Sigmoid colon (tissue), 7 donors: ENCODE data around the gene ANGEL2. TPM values are rescaled to one million over a fixed set of nuclear protein-coding genes. Genes with fewer than 3 reads are reported as not detected.

Experiments
- DNase-seq: peaks from one replicate; pipeline ENCODE4 v3.0.0-alpha.2; 2019
- H3K27ac ChIP-seq, 4 donors: fragments of 200-600 bp; sonication (generic); one replicate each; pipeline ENCODE4 v1.5.1; 2016 to 2019; ENCODE audit warnings: mild to moderate bottlenecking in 1 of 4
- H3K27me3 ChIP-seq, 3 donors: fragments of 200-600 bp; sonication (generic); one replicate each; pipeline ENCODE4 v1.5.1; 2019; ENCODE audit warnings: mild to moderate bottlenecking in 1 of 3
- H3K36me3 ChIP-seq, 4 donors: fragments of 200-600 bp; sonication (generic); one replicate each; pipeline ENCODE4 v1.5.1; 2016 to 2019
- H3K4me1 ChIP-seq, 4 donors: fragments of 200-600 bp; sonication (generic); one replicate each; pipeline ENCODE4 v1.5.1; 2017 to 2019
- H3K4me3 ChIP-seq, 4 donors: fragments of 200-600 bp; sonication (generic); one replicate each; pipeline ENCODE4 v1.5.1; 2017 to 2019; ENCODE audit warnings: mild to moderate bottlenecking in 2 of 4, moderate library complexity in 1 of 4
- H3K9me3 ChIP-seq, 4 donors: fragments of 200-600 bp in 3 of 4; sonication (generic) in 3 of 4; one replicate each; pipeline versions ENCODE4 v1.5.1 to v1.6.1; 2013 to 2019
- EP300 ChIP-seq, 4 donors: sonication (generic); formaldehyde crosslinking; IDR thresholded peaks; one replicate each; pipeline ENCODE4 v1.6.1; 2017; ENCODE audit warnings: antibody characterized with exemption in 4 of 4
- POLR2A ChIP-seq, 2 donors: fragments of 450-650 bp; IDR thresholded peaks; one replicate each; pipeline ENCODE4 v1.6.1; 2016; ENCODE audit warnings: antibody characterized with exemption in 2 of 2, mild to moderate bottlenecking in 2 of 2, moderate library complexity in 2 of 2
- POLR2AphosphoS5 ChIP-seq, 4 donors: sonication (generic); formaldehyde crosslinking; IDR thresholded peaks; one replicate each; pipeline ENCODE4 v1.6.1; 2017; ENCODE audit warnings: antibody characterized with exemption in 4 of 4
- WGBS, 2 donors: extraction: QIAGEN DNeasy Blood & Tissue Kit; methylation state at CpG; one replicate each; pipeline ENCODE4 v1.1.7; 2013; 5-methylcytosine and 5-hydroxymethylcytosine counted together
- intact Hi-C: fragments of 100-400 bp; cut with DNase I; formaldehyde crosslinking; loops from one replicate; pipeline ENCODE4 v1.15.1; 2023
- polyA plus RNA-seq, 3 donors: library from polyadenylated mRNA; stranded (reverse); fragments of 200-250 nt; gene quantifications; one replicate each; pipeline ENCODE4 v1.2.3, GENCODE V29; 2013
- total RNA-seq, 4 donors: library from RNA; depleted of rRNA; stranded (reverse); fragments of >200 nt; gene quantifications; one replicate each; pipeline ENCODE4 v1.1.0, GENCODE V29; 2016
- TF ChIP-seq, protein P1 (sequence below), 4 experiments: fragments of 450-650 bp in 3 of 4; fragments of 200-600 bp in 1 of 4; IDR thresholded peaks; one replicate each; pipeline ENCODE4 v1.5.1; 2016 to 2019; ENCODE audit warnings: antibody characterized with exemption in 4 of 4, mild to moderate bottlenecking in 3 of 4, moderate library complexity in 2 of 4
- donor health status: healthy with polysubstance abuse.
- donor health status: Bipolar disorder and iron deficiency.
- donor health status: healthy.

The ANGEL2 gene
- total and polyA plus RNA-seq, 7 donors: 10.8 to 57.8 (median 37.9) TPM

DNA sequence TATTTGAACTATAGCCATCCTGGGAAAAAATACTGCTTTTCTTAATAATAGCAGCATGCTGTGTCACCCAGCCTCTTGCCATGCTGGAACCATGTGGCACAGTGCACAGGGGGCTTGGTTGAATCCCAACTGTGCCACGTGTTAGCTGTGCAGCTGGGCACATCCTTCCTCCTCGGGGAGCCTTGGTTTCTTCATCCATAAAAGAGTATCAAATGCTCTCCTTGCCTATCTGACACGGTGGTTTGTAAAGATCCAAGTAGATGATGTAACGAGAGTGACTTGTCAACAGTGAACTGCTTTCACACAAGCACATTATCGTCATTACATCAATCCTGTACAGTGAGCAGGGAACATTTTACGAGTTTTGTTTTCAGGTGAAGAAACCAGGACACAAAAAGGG lies 41.0 kb downstream of the ANGEL2 start:
- 82 to 83% methylated on average over 6 of the region's 6 CpGs for WGBS, 2 donors
- TF ChIP-seq POLR2A (IDR thresholded peaks at IDR 0.05) (no peak), EP300 (IDR thresholded peaks at IDR 0.05) (no peak), POLR2AphosphoS5 (IDR thresholded peaks at IDR 0.05) (no peak)
- TF ChIP-seq, protein P1, sequence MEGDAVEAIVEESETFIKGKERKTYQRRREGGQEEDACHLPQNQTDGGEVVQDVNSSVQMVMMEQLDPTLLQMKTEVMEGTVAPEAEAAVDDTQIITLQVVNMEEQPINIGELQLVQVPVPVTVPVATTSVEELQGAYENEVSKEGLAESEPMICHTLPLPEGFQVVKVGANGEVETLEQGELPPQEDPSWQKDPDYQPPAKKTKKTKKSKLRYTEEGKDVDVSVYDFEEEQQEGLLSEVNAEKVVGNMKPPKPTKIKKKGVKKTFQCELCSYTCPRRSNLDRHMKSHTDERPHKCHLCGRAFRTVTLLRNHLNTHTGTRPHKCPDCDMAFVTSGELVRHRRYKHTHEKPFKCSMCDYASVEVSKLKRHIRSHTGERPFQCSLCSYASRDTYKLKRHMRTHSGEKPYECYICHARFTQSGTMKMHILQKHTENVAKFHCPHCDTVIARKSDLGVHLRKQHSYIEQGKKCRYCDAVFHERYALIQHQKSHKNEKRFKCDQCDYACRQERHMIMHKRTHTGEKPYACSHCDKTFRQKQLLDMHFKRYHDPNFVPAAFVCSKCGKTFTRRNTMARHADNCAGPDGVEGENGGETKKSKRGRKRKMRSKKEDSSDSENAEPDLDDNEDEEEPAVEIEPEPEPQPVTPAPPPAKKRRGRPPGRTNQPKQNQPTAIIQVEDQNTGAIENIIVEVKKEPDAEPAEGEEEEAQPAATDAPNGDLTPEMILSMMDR (IDR thresholded peaks at IDR 0.05): no peak
- peak; percentile 9 for DNase-seq
- intact Hi-C loops: no loop called here
- no peak overlapping the region for H3K27ac ChIP-seq
- H3K4me3 ChIP-seq: no peak overlapping the region
- no peaks in the 10 kb centered on the region for H3K9me3 ChIP-seq
- H3K4me1 ChIP-seq: no peaks in the 10 kb centered on the region
- no peaks in the 10 kb centered on the region for H3K36me3 ChIP-seq
- no peaks in the 10 kb centered on the region for H3K27me3 ChIP-seq

DNA sequence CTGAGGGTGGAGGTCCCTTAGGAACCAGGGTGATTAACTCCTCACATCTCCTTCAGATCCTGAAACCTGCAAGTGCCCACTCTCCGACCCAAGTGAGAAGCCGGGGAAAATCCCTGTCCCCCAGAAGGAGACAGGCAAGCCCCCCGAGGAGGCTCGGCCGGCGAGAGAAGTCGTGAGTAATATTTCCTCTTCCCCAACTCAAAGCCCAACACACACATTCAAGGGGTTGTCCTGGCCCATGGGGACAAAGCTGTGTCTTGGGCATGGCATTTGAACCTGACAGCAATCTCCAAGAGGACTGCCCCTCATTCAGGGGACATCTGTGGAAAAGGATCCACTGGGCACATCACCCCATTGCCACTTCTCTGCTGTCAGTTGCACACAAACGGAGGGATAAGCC lies 41.8 kb downstream of the ANGEL2 start:
- H3K27ac ChIP-seq: no peak overlapping the region
- intact Hi-C loops: no loop called here

DNA sequence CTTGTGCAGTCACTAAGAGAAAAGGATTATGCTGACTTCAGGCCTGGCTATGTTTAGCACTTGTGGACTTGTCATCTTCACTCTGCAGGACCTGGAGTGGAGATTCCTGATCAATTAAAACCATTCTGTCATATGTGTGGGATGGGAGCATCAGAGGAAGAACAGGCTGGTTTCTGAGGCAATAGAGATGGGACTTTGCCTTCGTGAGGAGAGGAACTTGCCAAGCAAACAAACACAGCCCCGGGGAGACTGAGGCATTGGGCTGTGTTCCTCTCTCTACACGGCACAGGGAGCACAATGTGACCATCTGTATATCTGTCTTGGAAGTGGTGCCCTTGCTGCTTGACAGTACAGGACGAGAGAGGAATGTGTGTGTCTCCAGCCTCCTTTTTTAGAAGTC lies 42.2 kb downstream of the ANGEL2 start:
- TF ChIP-seq EP300 (IDR thresholded peaks at IDR 0.05) (no peak), POLR2A (IDR thresholded peaks at IDR 0.05) (no peak), POLR2AphosphoS5 (IDR thresholded peaks at IDR 0.05) (no peak)
- TF ChIP-seq, protein P1 (IDR thresholded peaks at IDR 0.05): no peak
- WGBS, 2 donors: 85 to 91% methylated on average over 4 of the region's 4 CpGs
- H3K4me1 ChIP-seq: no peaks in the 10 kb centered on the region
- intact Hi-C loops: no loop called here
- H3K27me3 ChIP-seq: no peaks in the 10 kb centered on the region
- no peak overlapping the region for H3K27ac ChIP-seq
- no peaks in the 10 kb centered on the region for H3K9me3 ChIP-seq
- H3K36me3 ChIP-seq: no peaks in the 10 kb centered on the region
- peak; percentile 7 for DNase-seq
- H3K4me3 ChIP-seq: no peak overlapping the region

More for the DNA sequence above, 41.8 kb downstream of the ANGEL2 start:
- 92 to 96% methylated on average over 8 of the region's 8 CpGs for WGBS, 2 donors
- Histone ChIP-seq H3K27me3 (no peaks in the 10 kb centered on the region), H3K4me3 (no peak overlapping the region), H3K36me3 (no peaks in the 10 kb centered on the region), H3K9me3 (no peaks in the 10 kb centered on the region), H3K4me1 (no peaks in the 10 kb centered on the region)
- DNase-seq: peak; percentile 17
- no peak for TF ChIP-seq EP300 (IDR thresholded peaks at IDR 0.05)
- TF ChIP-seq POLR2AphosphoS5 (IDR thresholded peaks at IDR 0.05): no peak
- TF ChIP-seq POLR2A (IDR thresholded peaks at IDR 0.05): no peak
- TF ChIP-seq, protein P1 (IDR thresholded peaks at IDR 0.05): no peak

DNA sequence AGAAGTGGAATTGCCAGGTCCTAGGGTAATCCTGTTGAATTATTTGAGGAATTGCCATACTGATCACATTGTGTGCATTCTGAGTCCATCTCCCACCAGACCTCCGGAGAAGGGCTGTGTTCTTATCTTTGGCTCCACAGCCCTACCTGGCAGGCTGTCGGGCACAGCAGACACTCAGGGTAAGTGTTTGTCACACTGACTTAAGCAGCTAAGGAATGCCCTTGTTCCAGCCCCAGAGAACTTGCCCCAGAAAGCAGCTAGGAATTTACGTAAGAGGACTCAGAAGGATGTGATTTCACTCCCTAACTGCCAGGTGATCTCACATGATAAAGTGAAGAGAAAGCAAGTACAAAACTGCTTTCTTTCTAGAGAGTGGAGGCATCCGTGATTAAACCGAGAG lies 44.4 kb downstream of the ANGEL2 start:
- Histone ChIP-seq H3K4me1 (no peaks in the 10 kb centered on the region), H3K36me3 (no peaks in the 10 kb centered on the region), H3K4me3 (no peak overlapping the region), H3K27me3 (no peaks in the 10 kb centered on the region), H3K27ac (no peak overlapping the region), H3K9me3 (no peaks in the 10 kb centered on the region)
- peak; percentile 11 for DNase-seq
- WGBS, 2 donors: 95 to 96% methylated on average over 5 of the region's 5 CpGs
- intact Hi-C loops: no loop called here
- TF ChIP-seq POLR2A (IDR thresholded peaks at IDR 0.05) (no peak), EP300 (IDR thresholded peaks at IDR 0.05) (no peak), POLR2AphosphoS5 (IDR thresholded peaks at IDR 0.05) (no peak)
- TF ChIP-seq, protein P1 (IDR thresholded peaks at IDR 0.05): no peak

DNA sequence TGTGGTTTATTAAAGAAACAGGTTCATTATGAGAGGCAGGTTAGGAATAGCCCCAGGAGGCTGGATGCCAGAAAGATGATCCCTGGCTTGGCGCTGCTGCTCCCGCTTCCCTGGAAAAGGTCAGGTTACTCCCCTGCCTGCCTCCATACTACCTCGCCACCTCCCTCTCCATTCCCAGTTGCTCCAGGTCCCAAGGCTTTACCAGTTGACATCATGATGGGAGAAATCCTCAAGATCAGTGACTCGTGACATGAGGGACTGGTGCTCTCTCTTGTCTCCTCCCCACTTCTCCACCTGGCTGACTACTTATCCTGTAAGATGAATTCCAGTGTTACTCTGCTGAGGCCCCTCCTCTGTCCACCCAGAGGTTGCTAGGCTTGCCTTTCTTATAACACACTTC lies 45.6 kb downstream of the ANGEL2 start:
- 94 to 95% methylated on average over 4 of the region's 4 CpGs for WGBS, 2 donors

More for the DNA sequence above, 45.6 kb downstream of the ANGEL2 start:
- peak; percentile 14 for DNase-seq
- intact Hi-C loops: no loop called here
- H3K27ac ChIP-seq: no peak overlapping the region
- H3K9me3 ChIP-seq: no peaks in the 10 kb centered on the region
- H3K36me3 ChIP-seq: no peaks in the 10 kb centered on the region
- no peak overlapping the region for H3K4me3 ChIP-seq
- no peaks in the 10 kb centered on the region for H3K4me1 ChIP-seq
- H3K27me3 ChIP-seq: no peaks in the 10 kb centered on the region
- TF ChIP-seq EP300 (IDR thresholded peaks at IDR 0.05): no peak
- TF ChIP-seq POLR2AphosphoS5 (IDR thresholded peaks at IDR 0.05): no peak
- TF ChIP-seq, protein P1 (IDR thresholded peaks at IDR 0.05): no peak
- no peak for TF ChIP-seq POLR2A (IDR thresholded peaks at IDR 0.05)
